Activated B cell treated with CpG ODN at 0.5 μM for 24 hours (primary cell): Measurements from ENCODE around the gene SH3PXD2A. TPM values are rescaled to one million over a fixed set of nuclear protein-coding genes. Genes with fewer than 3 reads are reported as not detected.

Experiments used
- ATAC-seq: fragments of 200-7000 bp; cut with Tn5 transposase; one replicate; pipeline ENCODE4 v1.10.0; 2021; ENCODE audit warnings: low read depth, mild to moderate bottlenecking, moderate library complexity
- CTCF ChIA-PET: fragments of 350-600 bp; sonication (Branson Sonifier 250); formaldehyde crosslinking; loops from one replicate; lab custom pipeline; 2021; ENCODE audit warnings: antibody characterized with exemption; lab: Charles Lee
- POLR2A ChIA-PET: fragments of 350-600 bp; sonication (Branson Sonifier 250); formaldehyde crosslinking; loops from one replicate; lab custom pipeline; 2021; ENCODE audit warnings: antibody characterized with exemption; lab: Charles Lee
- DNase-seq: peaks from one replicate; pipeline ENCODE4 v3.0.0; 2022
- H3K27ac Mint-ChIP-seq: one replicate; pipeline ENCODE4 v1.8.0; 2020; ENCODE audit warnings: mixed read lengths
- H3K27me3 Mint-ChIP-seq: one replicate; pipeline ENCODE4 v1.8.0; 2021; ENCODE audit warnings: mixed read lengths
- H3K36me3 Mint-ChIP-seq: one replicate; pipeline ENCODE4 v1.8.0; 2021; ENCODE audit warnings: low read depth, mixed read lengths
- H3K4me1 Mint-ChIP-seq: one replicate; pipeline ENCODE4 v1.8.0; 2021; ENCODE audit warnings: mixed read lengths
- H3K4me3 Mint-ChIP-seq: one replicate; pipeline ENCODE4 v1.8.0; 2020; ENCODE audit warnings: mild to moderate bottlenecking, mixed read lengths
- H3K9me3 Mint-ChIP-seq: one replicate; pipeline ENCODE4 v1.8.0; 2020; ENCODE audit warnings: mixed read lengths
- CTCF ChIP-seq: fragments of 200-600 bp; IDR thresholded peaks from one replicate; pipeline ENCODE4 v1.8.0; 2022; ENCODE audit warnings: antibody characterized with exemption, mild to moderate bottlenecking
- intact Hi-C: fragments of 100-400 bp; cut with micrococcal nuclease; formaldehyde crosslinking; loops from one replicate; pipeline ENCODE4 v1.15.1; 2024
- total RNA-seq: library from RNA; stranded (reverse); gene quantifications from 2 replicates; pipeline ENCODE4 v1.2.3, GENCODE V29; 2022

SH3PXD2A gene
- total RNA-seq, 1 donor from 2014 or later, result 18.2 TPM

DNA sequence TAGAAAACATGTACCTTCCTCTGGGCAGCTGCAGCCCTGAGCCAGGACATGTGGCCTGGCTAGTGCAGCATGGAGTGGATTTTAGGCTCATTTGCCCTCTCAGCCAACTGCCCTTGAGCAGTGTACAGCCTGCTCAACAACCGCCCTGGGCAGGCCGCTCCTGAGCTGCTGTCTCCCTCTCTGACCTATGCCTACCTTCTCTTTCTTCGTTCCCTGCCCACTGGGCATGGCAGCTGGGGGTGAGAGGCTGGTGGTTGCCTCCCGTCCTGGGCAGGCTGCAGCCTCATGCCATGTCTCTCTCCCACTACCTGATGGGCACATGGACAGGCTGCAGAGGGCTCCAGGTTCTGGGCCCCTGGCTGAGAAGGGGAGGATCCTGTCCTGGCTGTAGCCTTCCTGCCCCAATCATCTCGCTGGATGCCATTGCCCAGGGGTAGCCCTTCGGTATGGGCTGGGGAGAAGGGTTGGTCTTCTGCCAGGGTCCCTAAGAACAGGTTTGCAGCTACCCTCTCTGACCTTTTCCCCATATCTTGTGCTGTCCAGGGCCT, 264.6 kb downstream of the SH3PXD2A start:
- Mint-ChIP-seq H3K27ac (no peak overlapping the region), H3K4me1 (peaks cover 2% of the 10 kb centered on the region), H3K9me3 (no peaks in the 10 kb centered on the region), H3K27me3 (no peaks in the 10 kb centered on the region), H3K4me3 (no peak overlapping the region), H3K36me3 (no peaks in the 10 kb centered on the region)
- DNase-seq (no peak), ATAC-seq (no peak)
- no peak for TF ChIP-seq CTCF
- intact Hi-C loops, result no loop called here
- ChIA-PET POLR2A (no interaction called here), CTCF (no interaction called here)

DNA sequence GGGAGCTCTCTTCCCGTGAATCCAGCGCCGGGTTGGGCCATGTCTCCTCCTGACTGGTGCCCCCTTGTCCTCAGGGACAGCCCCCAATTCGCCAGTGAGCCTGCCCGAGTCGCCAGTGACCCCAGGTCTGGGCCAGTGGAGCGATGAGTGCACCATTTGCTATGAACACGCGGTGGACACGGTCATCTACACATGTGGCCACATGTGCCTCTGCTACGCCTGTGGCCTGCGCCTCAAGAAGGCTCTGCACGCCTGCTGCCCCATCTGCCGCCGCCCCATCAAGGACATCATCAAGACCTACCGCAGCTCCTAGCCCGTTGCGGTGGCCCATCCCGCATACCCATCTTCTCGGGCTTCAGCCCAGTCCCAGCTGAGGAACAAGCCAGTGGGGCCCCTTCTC, 265.3 kb downstream of the SH3PXD2A start:
- intact Hi-C loops, result no loop called here
- Mint-ChIP-seq H3K27ac (no peak overlapping the region), H3K4me1 (peaks cover 5% of the 10 kb centered on the region), H3K27me3 (no peaks in the 10 kb centered on the region), H3K4me3 (no peak overlapping the region), H3K9me3 (no peaks in the 10 kb centered on the region), H3K36me3 (no peaks in the 10 kb centered on the region)
- ATAC-seq (no peak), DNase-seq (no peak)
- CTCF ChIA-PET, result interaction anchor here (0.6 kb wide), 1 partner anchor 96 kb away, joined by 4 read pairs; no protein-coding TSS in a partner anchor
- POLR2A ChIA-PET, result no interaction called here
- TF ChIP-seq CTCF, result no peak

GRCh38 chr10:103589074-103589630, 266.2 kb downstream of the SH3PXD2A start:
- Mint-ChIP-seq H3K27me3 (no peaks in the 10 kb centered on the region), H3K9me3 (no peaks in the 10 kb centered on the region), H3K27ac (no peak overlapping the region), H3K4me1 (peaks cover 7% of the 10 kb centered on the region), H3K4me3 (no peak overlapping the region), H3K36me3 (no peaks in the 10 kb centered on the region)
- ATAC-seq (no peak), DNase-seq (no peak)
- POLR2A ChIA-PET, result interaction anchor here (0.6 to 1.3 kb wide), 2 partner anchors 38 to 72 kb away, joined by 3 to 6 read pairs; no protein-coding TSS in a partner anchor
- no peak for TF ChIP-seq CTCF
- CTCF ChIA-PET, result interaction anchor here (0.6 kb wide), 1 partner anchor 97 kb away, joined by 4 read pairs; no protein-coding TSS in a partner anchor
- intact Hi-C loops, result no loop called here

- H3K27me3 Mint-ChIP-seq, result no peaks in the 10 kb centered on the region
- H3K27ac Mint-ChIP-seq, result no peak overlapping the region
Observed at GRCh38 chr10:103587073-103587472, 268.3 kb downstream of the SH3PXD2A start.

More at GRCh38 chr10:103587073-103587472, 268.3 kb downstream of the SH3PXD2A start:
- no peak for TF ChIP-seq CTCF
- ATAC-seq, result no peak
- Mint-ChIP-seq H3K36me3 (no peaks in the 10 kb centered on the region), H3K4me1 (peaks cover 12% of the 10 kb centered on the region), H3K4me3 (no peak overlapping the region), H3K9me3 (no peaks in the 10 kb centered on the region)
- no peak for DNase-seq
- ChIA-PET CTCF (no interaction called here), POLR2A (interaction anchor here (0.6 kb wide), 1 partner anchor 341 kb away, joined by 3 read pairs; no protein-coding TSS in a partner anchor)
- intact Hi-C loops, result no loop called here
